Calu3 (cell line): ENCODE data around the gene DOCK8. TPM values are rescaled to one million over a fixed set of nuclear protein-coding genes. Genes with fewer than 3 reads are reported as not detected.
"Not testable (repeated sequence)": the region's sequence is repeated elsewhere in the genome, so short reads cannot be mapped to it uniquely, and the experiment has no call there.

Source experiments
- BruUV-seq: library from RNA; stranded (reverse); fragments of 400-500 nt; replicated peaks from 2 replicates; lab custom pipeline; 2021; lab: Mats Ljungman, UMichigan
- CTCF ChIA-PET: fragments of 300-600 bp; sonication (Branson Sonifier 250); formaldehyde crosslinking; loops from one replicate; lab custom pipeline; 2022; ENCODE audit warnings: antibody characterized with exemption; lab: Charles Lee
- DNase-seq: peaks from one replicate; pipeline ENCODE4 v3.0.0; 2022
- H3K27ac Mint-ChIP-seq: one replicate; pipeline ENCODE4 v1.8.0; 2022; ENCODE audit warnings: mixed read lengths; ENCODE audit not compliant: unreplicated experiment
- H3K27me3 Mint-ChIP-seq: one replicate; pipeline ENCODE4 v1.8.0; 2022; ENCODE audit warnings: mixed read lengths; ENCODE audit not compliant: unreplicated experiment
- H3K36me3 Mint-ChIP-seq: one replicate; pipeline ENCODE4 v1.8.0; 2022; ENCODE audit warnings: mild to moderate bottlenecking, moderate library complexity, mixed read lengths; ENCODE audit not compliant: insufficient read depth, unreplicated experiment
- H3K4me1 Mint-ChIP-seq: one replicate; pipeline ENCODE4 v1.8.0; 2022; ENCODE audit warnings: mild to moderate bottlenecking, low read depth, mixed read lengths; ENCODE audit not compliant: unreplicated experiment
- H3K4me3 Mint-ChIP-seq: one replicate; pipeline ENCODE4 v1.8.0; 2022; ENCODE audit warnings: mild to moderate bottlenecking, low read depth, moderate library complexity, mixed read lengths; ENCODE audit not compliant: unreplicated experiment
- H3K9me3 Mint-ChIP-seq: one replicate; pipeline ENCODE4 v1.8.0; 2022; ENCODE audit warnings: low read depth, mixed read lengths; ENCODE audit not compliant: unreplicated experiment
- CTCF ChIP-seq: fragments of 200-600 bp; IDR thresholded peaks from one replicate; pipeline ENCODE4 v1.8.0; 2022; ENCODE audit warnings: antibody characterized with exemption; ENCODE audit not compliant: unreplicated experiment
- intact Hi-C: fragments of 100-400 bp; cut with micrococcal nuclease; formaldehyde crosslinking; loops from one replicate; pipeline ENCODE4 v1.10.0; 2022; ENCODE audit not compliant: unreplicated experiment
- total RNA-seq: library from RNA; stranded (reverse); gene quantifications from 2 replicates; pipeline ENCODE4 v1.2.3, GENCODE V29; 2022

Gene DOCK8
- total RNA-seq, 1 experiment from 2014 or later, result 0.50 TPM

GRCh38 chr9:209143-209758 is 5.4 kb upstream of the DOCK8 start:
- TF ChIP-seq CTCF, result no peak
- intact Hi-C loops, result no loop called here
- H3K36me3 Mint-ChIP-seq, result no peaks in the 10 kb centered on the region
- H3K4me1 Mint-ChIP-seq, result no peaks in the 10 kb centered on the region
- H3K9me3 Mint-ChIP-seq, result no peaks in the 10 kb centered on the region
- no peak overlapping the region for H3K4me3 Mint-ChIP-seq
- no peak for DNase-seq
- BruUV-seq, result no TSS peak
- no peak overlapping the region for H3K27ac Mint-ChIP-seq
- H3K27me3 Mint-ChIP-seq, result no peaks in the 10 kb centered on the region
- CTCF ChIA-PET, result interaction anchor here (0.5 kb wide), 1 partner anchor 1058 kb away, joined by 3 read pairs; no protein-coding TSS in a partner anchor

DNA sequence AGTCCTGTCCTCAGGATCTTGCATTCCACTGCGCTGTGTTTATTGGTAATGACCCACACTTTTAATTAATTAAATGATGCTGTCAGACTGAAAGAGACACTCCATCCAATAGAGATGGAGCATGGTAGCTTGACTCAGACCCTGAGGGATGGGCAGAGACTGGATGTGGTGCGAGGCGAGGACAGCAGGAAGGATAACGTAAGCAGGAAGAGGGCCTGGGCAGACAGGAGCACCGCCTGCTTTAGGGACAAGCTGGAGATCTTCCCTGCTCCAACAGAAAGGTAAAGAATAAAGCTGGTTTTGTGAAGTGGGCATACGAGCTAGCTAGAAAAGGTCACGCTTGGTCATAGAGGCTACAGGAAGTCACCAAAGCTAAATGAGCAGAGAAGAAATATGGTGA is 3.6 kb upstream of the DOCK8 start:
- intact Hi-C loops, result no loop called here
- H3K4me1 Mint-ChIP-seq, result no peaks in the 10 kb centered on the region
- H3K9me3 Mint-ChIP-seq, result no peaks in the 10 kb centered on the region
- DNase-seq, result no peak
- peaks cover 9% of the 10 kb centered on the region for H3K36me3 Mint-ChIP-seq
- no TSS peak for BruUV-seq
- no peak overlapping the region for H3K4me3 Mint-ChIP-seq
- CTCF ChIA-PET, result no interaction called here
- TF ChIP-seq CTCF, result no peak
- H3K27ac Mint-ChIP-seq, result no peak overlapping the region
- no peaks in the 10 kb centered on the region for H3K27me3 Mint-ChIP-seq

DNA sequence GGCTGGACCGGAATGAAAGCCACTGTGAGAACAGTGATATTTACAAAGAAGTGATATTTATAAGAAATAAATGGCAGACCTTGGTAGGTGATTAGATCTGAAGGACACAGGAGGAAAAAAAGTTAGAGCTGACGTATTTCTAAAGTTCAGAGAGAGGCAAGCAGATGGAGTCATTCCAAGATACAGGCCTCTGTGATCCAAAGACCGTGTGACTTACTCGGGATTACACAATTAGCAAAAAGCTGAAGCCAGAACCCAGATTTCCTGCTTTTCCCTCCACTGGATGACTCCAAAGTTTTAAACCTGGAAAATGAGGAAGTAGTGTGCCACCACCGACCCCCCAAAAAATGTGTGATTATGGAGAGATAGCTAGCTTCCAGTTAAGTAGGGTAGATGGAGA is 3.1 kb upstream of the DOCK8 start:
- H3K27me3 Mint-ChIP-seq, result peaks cover 4% of the 10 kb centered on the region
- H3K27ac Mint-ChIP-seq, result no peak overlapping the region
- CTCF ChIA-PET, result no interaction called here
- TF ChIP-seq CTCF, result no peak
- intact Hi-C loops, result no loop called here
- no peak overlapping the region for H3K4me3 Mint-ChIP-seq
- no peaks in the 10 kb centered on the region for H3K9me3 Mint-ChIP-seq
- BruUV-seq, result no TSS peak
- H3K36me3 Mint-ChIP-seq, result peaks cover 9% of the 10 kb centered on the region
- H3K4me1 Mint-ChIP-seq, result no peaks in the 10 kb centered on the region
- DNase-seq, result no peak

- intact Hi-C loops, result no loop called here
- no TSS peak for BruUV-seq
- H3K4me1 Mint-ChIP-seq, result no peaks in the 10 kb centered on the region
- peaks cover 9% of the 10 kb centered on the region for H3K36me3 Mint-ChIP-seq
- no peaks in the 10 kb centered on the region for H3K9me3 Mint-ChIP-seq
- TF ChIP-seq CTCF, result no peak
- no peak overlapping the region for H3K4me3 Mint-ChIP-seq
- H3K27me3 Mint-ChIP-seq, result peaks cover 11% of the 10 kb centered on the region
- DNase-seq, result no peak
- CTCF ChIA-PET, result no interaction called here
- no peak overlapping the region for H3K27ac Mint-ChIP-seq
These were observed 2.4 kb upstream of the DOCK8 start for GRCh38 chr9:212297-212696.

GRCh38 chr9:213901-214300 is 764 bp upstream of the DOCK8 start:
- H3K9me3 Mint-ChIP-seq, intact Hi-C loops, H3K36me3 Mint-ChIP-seq, CTCF ChIA-PET, H3K4me1 Mint-ChIP-seq, BruUV-seq, H3K27ac Mint-ChIP-seq, H3K4me3 Mint-ChIP-seq, DNase-seq: not testable (repeated sequence)
- peaks cover 16% of the 10 kb centered on the region for H3K27me3 Mint-ChIP-seq
